OCI-LY1 (cell line): Measurements from ENCODE around the gene IQGAP3.

Experiments
- EZH2 ChIP-seq: fragments of 200-600 bp; sonication (generic), shearing (Covaris generic); IDR thresholded peaks from 2 replicates; pipeline ENCODE4 v1.8.0; 2017; ENCODE audit warnings: borderline replicate concordance, mixed run types, mild to moderate bottlenecking, antibody characterized with exemption, low read length, moderate library complexity, mixed read lengths
- TF ChIP-seq, protein P1 (sequence below): fragments of 200-600 bp; sonication (generic), shearing (Covaris generic); IDR thresholded peaks from 2 replicates; pipeline ENCODE4 v1.5.1; 2017; ENCODE audit warnings: mild to moderate bottlenecking, antibody characterized with exemption, low read length, moderate library complexity, mixed read lengths

DNA sequence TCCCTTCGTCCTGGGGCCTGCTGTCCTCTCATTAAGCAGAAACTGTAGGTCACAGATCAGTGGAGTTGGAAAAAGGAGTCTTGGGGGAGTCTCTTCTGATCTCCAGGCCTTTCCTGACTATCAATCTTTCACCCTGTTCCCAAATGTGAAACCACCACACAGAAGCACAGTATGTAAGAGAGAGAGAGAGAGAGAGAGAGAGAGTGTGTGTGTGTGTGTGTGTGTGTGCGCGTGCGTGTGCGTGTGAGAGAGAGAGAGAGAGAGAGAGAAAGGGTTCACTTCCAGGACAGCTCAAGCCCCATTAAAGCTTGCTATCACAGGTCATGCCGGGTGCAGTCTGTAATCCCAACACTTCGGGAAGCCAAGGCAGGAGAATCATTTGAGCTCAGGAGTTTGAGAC is 5.7 kb upstream of the IQGAP3 start:
- TF ChIP-seq, protein P1, sequence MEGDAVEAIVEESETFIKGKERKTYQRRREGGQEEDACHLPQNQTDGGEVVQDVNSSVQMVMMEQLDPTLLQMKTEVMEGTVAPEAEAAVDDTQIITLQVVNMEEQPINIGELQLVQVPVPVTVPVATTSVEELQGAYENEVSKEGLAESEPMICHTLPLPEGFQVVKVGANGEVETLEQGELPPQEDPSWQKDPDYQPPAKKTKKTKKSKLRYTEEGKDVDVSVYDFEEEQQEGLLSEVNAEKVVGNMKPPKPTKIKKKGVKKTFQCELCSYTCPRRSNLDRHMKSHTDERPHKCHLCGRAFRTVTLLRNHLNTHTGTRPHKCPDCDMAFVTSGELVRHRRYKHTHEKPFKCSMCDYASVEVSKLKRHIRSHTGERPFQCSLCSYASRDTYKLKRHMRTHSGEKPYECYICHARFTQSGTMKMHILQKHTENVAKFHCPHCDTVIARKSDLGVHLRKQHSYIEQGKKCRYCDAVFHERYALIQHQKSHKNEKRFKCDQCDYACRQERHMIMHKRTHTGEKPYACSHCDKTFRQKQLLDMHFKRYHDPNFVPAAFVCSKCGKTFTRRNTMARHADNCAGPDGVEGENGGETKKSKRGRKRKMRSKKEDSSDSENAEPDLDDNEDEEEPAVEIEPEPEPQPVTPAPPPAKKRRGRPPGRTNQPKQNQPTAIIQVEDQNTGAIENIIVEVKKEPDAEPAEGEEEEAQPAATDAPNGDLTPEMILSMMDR = no peak
- TF ChIP-seq EZH2 = no peak
